Uterus (tissue), 4 donors: ENCODE measurements around the gene AGPAT3. TPM values are rescaled to one million over a fixed set of nuclear protein-coding genes. Genes with fewer than 3 reads are reported as not detected.

Source experiments
- DNase-seq, 2 donors: peaks; one replicate each; pipeline ENCODE4 v3.0.0-alpha.2; 2019 to 2020
- H3K27ac ChIP-seq, 2 donors: fragments of 200-600 bp; sonication (generic); 1 replicate in 1 of 2; 2 replicates in 1 of 2; pipeline ENCODE4 v1.5.1; 2016 to 2018
- H3K27me3 ChIP-seq, 2 donors: fragments of 200-600 bp; sonication (generic); one replicate each; pipeline ENCODE4 v1.5.1; 2018 to 2019; ENCODE audit warnings: control low read depth in 1 of 2
- H3K36me3 ChIP-seq, 2 donors: fragments of 200-600 bp; sonication (generic); one replicate each; pipeline ENCODE4 v1.5.1; 2019; ENCODE audit warnings: control low read depth in 1 of 2
- H3K4me1 ChIP-seq, 2 donors: fragments of 200-600 bp; sonication (generic); one replicate each; pipeline ENCODE4 v1.5.1; 2018 to 2019; ENCODE audit warnings: control low read depth in 1 of 2
- H3K4me3 ChIP-seq, 2 donors: fragments of 200-600 bp; sonication (generic); 1 replicate in 1 of 2; 2 replicates in 1 of 2; pipeline ENCODE4 v1.5.1; 2018 to 2019; ENCODE audit warnings: mild to moderate bottlenecking in 1 of 2
- H3K9me3 ChIP-seq, 2 donors: fragments of 200-600 bp; sonication (generic); one replicate each; pipeline ENCODE4 v1.5.1; 2019; ENCODE audit warnings: control low read depth in 1 of 2
- CTCF ChIP-seq, 4 experiments: fragments of 200-600 bp in 2 of 4; fragments of 450-650 bp in 2 of 4; sonication (generic) in 2 of 4; IDR thresholded peaks; one replicate each; pipeline ENCODE4 v1.5.1; 2016 to 2019; ENCODE audit warnings: antibody characterized with exemption in 4 of 4, mild to moderate bottlenecking in 2 of 4, moderate library complexity in 1 of 4
- POLR2A ChIP-seq, 2 donors: fragments of 450-650 bp; IDR thresholded peaks; one replicate each; pipeline ENCODE4 v1.6.1; 2016; ENCODE audit warnings: antibody characterized with exemption in 2 of 2, mild to moderate bottlenecking in 1 of 2, moderate library complexity in 1 of 2
- intact Hi-C: fragments of 100-400 bp; cut with DNase I; formaldehyde crosslinking; loops from one replicate; pipeline ENCODE4 v1.15.1; 2023; ENCODE audit warnings: low total_unique reads
- total RNA-seq, 4 donors: library from RNA; depleted of rRNA in 3 of 4; stranded (reverse); fragments of >200 nt in 3 of 4; gene quantifications; one replicate each; pipeline versions ENCODE4 v1.1.0 to v1.2.4, GENCODE V29; 2014 to 2023
- donor health status: DM: yes; HTN: yes; CAD: no.

AGPAT3 gene
- total RNA-seq, 4 donors from 2014 or later, result 6.8 to 43.4 (median 28.4) TPM

GRCh38 chr21:43911015-43911934, 46.3 kb downstream of the AGPAT3 start:
- Histone ChIP-seq H3K9me3 (peaks cover 0 to 6% of the 10 kb centered on the region in 2 donors), H3K27me3 (no peaks in the 10 kb centered on the region), H3K27ac (no peak overlapping the region), H3K4me3 (no peak overlapping the region), H3K4me1 (no peaks in the 10 kb centered on the region), H3K36me3 (no peaks in the 10 kb centered on the region)
- intact Hi-C loops, result no loop called here
- DNase-seq, result no peak
- TF ChIP-seq CTCF (IDR thresholded peaks at IDR 0.05) (no peak), POLR2A (IDR thresholded peaks at IDR 0.05) (no peak)

DNA sequence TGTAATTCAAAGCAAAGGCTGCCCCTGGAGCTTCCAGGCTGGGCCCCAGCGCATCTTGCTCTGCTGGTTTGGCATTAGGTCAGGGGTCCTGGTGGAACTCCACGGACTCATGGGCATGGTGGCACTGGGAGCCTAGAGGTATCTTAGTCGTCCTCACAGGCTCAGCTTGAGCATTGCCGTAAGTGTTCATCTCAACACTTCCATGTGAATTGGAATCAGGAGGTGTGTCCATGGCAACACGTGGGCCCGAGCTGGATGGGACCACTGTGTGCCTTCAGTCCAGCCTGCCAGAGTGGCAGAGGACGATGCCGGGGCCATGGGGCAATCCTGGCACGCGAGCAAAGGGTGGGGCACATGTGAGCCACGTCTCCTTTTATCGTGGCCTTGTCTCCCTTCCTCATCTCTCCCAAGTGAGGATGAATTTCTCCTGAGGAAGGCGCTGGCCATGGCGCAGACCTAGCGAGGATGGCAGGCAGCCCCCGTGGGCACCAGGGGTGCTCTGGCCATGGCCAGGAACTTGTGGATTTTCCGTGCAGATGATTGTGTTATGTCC, 47.0 kb downstream of the AGPAT3 start:
- TF ChIP-seq POLR2A (IDR thresholded peaks at IDR 0.05) (no peak), CTCF (IDR thresholded peaks at IDR 0.05) (no peak)
- no peak overlapping the region for H3K4me3 ChIP-seq
- no peak overlapping the region for H3K27ac ChIP-seq
- H3K27me3 ChIP-seq, result no peaks in the 10 kb centered on the region
- H3K4me1 ChIP-seq, result no peaks in the 10 kb centered on the region
- intact Hi-C loops, result no loop called here
- H3K36me3 ChIP-seq, result no peaks in the 10 kb centered on the region
- no peak for DNase-seq
- H3K9me3 ChIP-seq, result peaks cover 0 to 6% of the 10 kb centered on the region in 2 donors

- Histone ChIP-seq H3K4me3 (no peak overlapping the region), H3K4me1 (no peaks in the 10 kb centered on the region), H3K27me3 (no peaks in the 10 kb centered on the region), H3K36me3 (no peaks in the 10 kb centered on the region), H3K9me3 (peaks cover 0 to 6% of the 10 kb centered on the region in 2 donors), H3K27ac (no peak overlapping the region)
- DNase-seq, result no peak
- intact Hi-C loops, result no loop called here
- no peak for TF ChIP-seq CTCF (IDR thresholded peaks at IDR 0.05)
- TF ChIP-seq POLR2A (IDR thresholded peaks at IDR 0.05), result no peak
These were observed 47.5 kb downstream of the AGPAT3 start for GRCh38 chr21:43912500-43912899.

DNA sequence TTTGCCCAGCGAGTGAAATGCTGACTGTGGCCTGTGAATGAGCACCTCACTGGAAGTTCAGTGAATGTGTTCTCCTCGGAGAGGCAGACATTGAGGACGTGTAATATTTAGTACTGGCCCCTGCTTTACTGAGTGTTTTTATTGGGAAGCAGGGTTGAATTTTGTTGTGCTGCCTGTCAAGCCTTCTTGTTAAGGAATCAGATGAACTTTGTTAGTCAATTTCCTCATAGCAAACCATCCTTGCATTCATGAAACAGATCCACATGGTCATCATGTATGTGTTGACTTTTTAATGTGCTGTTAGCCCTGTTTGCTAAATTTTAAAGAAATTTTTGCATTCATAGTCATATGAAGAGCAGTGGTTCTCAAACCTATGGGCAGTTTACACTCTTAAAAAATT, 47.9 kb downstream of the AGPAT3 start:
- intact Hi-C loops, result no loop called here
- no peaks in the 10 kb centered on the region for H3K4me1 ChIP-seq
- H3K27ac ChIP-seq, result no peak overlapping the region
- no peak overlapping the region for H3K4me3 ChIP-seq
- peaks cover 0 to 6% of the 10 kb centered on the region in 2 donors for H3K9me3 ChIP-seq
- H3K27me3 ChIP-seq, result no peaks in the 10 kb centered on the region
- no peaks in the 10 kb centered on the region for H3K36me3 ChIP-seq
- no peak for DNase-seq
- no peak for TF ChIP-seq POLR2A (IDR thresholded peaks at IDR 0.05)
- no peak for TF ChIP-seq CTCF (IDR thresholded peaks at IDR 0.05)

GRCh38 chr21:43913928-43914327, 48.9 kb downstream of the AGPAT3 start:
- Histone ChIP-seq H3K27me3 (no peaks in the 10 kb centered on the region), H3K4me1 (no peaks in the 10 kb centered on the region), H3K27ac (no peak overlapping the region), H3K36me3 (no peaks in the 10 kb centered on the region), H3K9me3 (peaks cover 0 to 6% of the 10 kb centered on the region in 2 donors), H3K4me3 (no peak overlapping the region)
- TF ChIP-seq CTCF (IDR thresholded peaks at IDR 0.05) (no peak), POLR2A (IDR thresholded peaks at IDR 0.05) (no peak)
- intact Hi-C loops, result no loop called here
- peak in 1 of 2 donors; percentile 13 for DNase-seq
